BLaER1 treated with 17β-estradiol and CSF1 and Interleukin-3, amounts not matched to agents 10 nM and 100 nM (cell line): ENCODE measurements around the gene EYA2.
"Not testable (repeated sequence)": the region's sequence is repeated elsewhere in the genome, so short reads cannot be mapped to it uniquely, and the experiment has no call there.

Source experiments
- H3K27ac ChIP-seq, 11 experiments: shearing (Covaris generic); formaldehyde crosslinking; 2 replicates each; pipeline ENCODE4 v1.8.1; 2022
- H3K27me3 ChIP-seq, 11 experiments: shearing (Covaris generic); formaldehyde crosslinking; 2 replicates each; pipeline ENCODE4 v1.8.1; 2022
- H3K36me3 ChIP-seq, 11 experiments: shearing (Covaris generic); formaldehyde crosslinking; 2 replicates each; pipeline ENCODE4 v1.8.1; 2022
- H3K4me1 ChIP-seq, 10 experiments: shearing (Covaris generic); formaldehyde crosslinking; 2 replicates each; pipeline ENCODE4 v1.8.1; 2022
- H3K4me2 ChIP-seq, 11 experiments: shearing (Covaris generic); formaldehyde crosslinking; 2 replicates each; pipeline ENCODE4 v1.8.1; 2022
- H3K4me3 ChIP-seq, 10 experiments: shearing (Covaris generic); formaldehyde crosslinking; 2 replicates each; pipeline ENCODE4 v1.8.1; 2022
- H3K9ac ChIP-seq, 11 experiments: shearing (Covaris generic); formaldehyde crosslinking; 2 replicates each; pipeline ENCODE4 v1.8.1; 2022
- H3K9me3 ChIP-seq, 11 experiments: shearing (Covaris generic); formaldehyde crosslinking; replicated peaks in 1 of 11; 2 replicates each; pipeline ENCODE4 v1.8.1; 2022
- H4K20me1 ChIP-seq, 11 experiments: shearing (Covaris generic); formaldehyde crosslinking; 2 replicates each; pipeline ENCODE4 v1.8.1; 2022
- Cebpa-rat ChIP-seq, 11 experiments: shearing (Covaris generic); IDR thresholded peaks; 2 replicates each; pipeline ENCODE4 v1.8.1; 2022

EYA2 gene

DNA sequence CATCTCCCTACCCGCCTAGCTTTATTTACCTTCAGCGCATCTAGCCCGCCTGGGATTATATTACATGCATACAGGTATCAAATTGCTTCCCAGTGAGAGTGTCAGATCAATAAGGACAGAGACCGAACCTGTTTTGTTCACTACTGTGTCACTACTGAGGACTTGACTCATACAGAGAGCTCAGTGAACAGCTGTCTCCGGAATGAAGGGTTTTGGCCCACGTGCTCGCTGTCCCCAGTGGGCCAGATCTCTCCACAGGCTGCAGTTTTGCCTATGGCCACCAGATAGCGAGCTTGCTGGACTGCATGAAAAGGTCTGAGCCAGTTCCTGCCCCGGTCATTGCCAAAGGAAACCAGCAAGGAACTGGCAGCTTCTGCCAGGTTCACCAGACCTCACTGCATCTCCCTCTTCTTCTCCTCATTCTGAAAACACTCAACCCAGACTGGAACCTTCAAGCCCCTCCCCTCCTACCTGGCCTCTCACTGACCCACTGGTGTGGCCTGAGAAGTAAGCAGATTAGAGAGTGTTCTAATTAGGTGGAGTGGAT is 311.0 kb downstream of the EYA2 start:
- H4K20me1 ChIP-seq: peaks cover 0 to 49% (median 5%) of the 10 kb centered on the region in 11 experiments; a peak in 9 of 22 replicates
- no peaks in the 10 kb centered on the region for H3K27me3 ChIP-seq
- H3K9ac ChIP-seq: peak overlapping the region in 8 of 11 experiments; percentile 59 to 78 (median 69); a peak in 12 of 22 replicates
- peaks cover 0 to 26% (median 9%) of the 10 kb centered on the region in 11 experiments; a peak in 10 of 22 replicates for H3K9me3 ChIP-seq
- peaks cover 27 to 31% (median 30%) of the 10 kb centered on the region in 11 experiments for H3K36me3 ChIP-seq
- no peak for TF ChIP-seq Cebpa-rat (IDR thresholded peaks at IDR 0.05)
- H3K4me2 ChIP-seq: peak overlapping the region in 9 of 11 experiments; percentile 41 to 88 (median 80); a peak in 18 of 22 replicates
- no peak overlapping the region for H3K4me3 ChIP-seq
- H3K4me1 ChIP-seq: peaks cover 21 to 82% (median 76%) of the 10 kb centered on the region in 10 experiments
- peak overlapping the region in 9 of 11 experiments; percentile 28 to 88 (median 84); a peak in 17 of 22 replicates for H3K27ac ChIP-seq

DNA sequence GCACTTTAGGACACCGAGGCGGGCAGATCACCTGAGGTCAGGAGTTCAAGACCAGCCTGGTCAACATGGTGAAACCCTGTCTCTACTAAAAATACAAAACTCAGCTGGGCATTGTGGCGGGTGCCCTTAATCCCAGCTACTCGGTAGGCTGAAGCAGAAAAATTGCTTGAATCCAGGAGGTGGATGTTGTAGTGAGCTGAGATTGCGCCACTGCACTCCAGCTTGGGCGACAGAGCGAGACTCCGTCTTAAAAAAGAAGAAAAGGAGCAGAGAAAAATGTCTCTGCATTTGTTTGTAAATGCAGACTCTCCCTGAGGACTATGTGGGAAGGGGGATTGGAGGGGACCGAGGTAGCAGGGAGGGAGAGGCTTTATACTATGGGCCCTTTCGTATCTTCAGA is 311.9 kb downstream of the EYA2 start:
- peak in 8 of 11 experiments; percentile 61 to 95 (median 87); a peak in 16 of 22 replicates for TF ChIP-seq Cebpa-rat (IDR thresholded peaks at IDR 0.05)
- H3K27ac ChIP-seq: peak overlapping the region in 10 of 11 experiments; percentile 4 to 88 (median 83); a peak in 19 of 22 replicates
- H3K4me1 ChIP-seq: peaks cover 21 to 74% (median 68%) of the 10 kb centered on the region in 10 experiments
- H4K20me1 ChIP-seq: peaks cover 0 to 57% (median 8%) of the 10 kb centered on the region in 11 experiments; a peak in 11 of 22 replicates
- peak overlapping the region in 9 of 11 experiments; percentile 18 to 78 (median 68); a peak in 17 of 22 replicates for H3K9ac ChIP-seq
- H3K36me3 ChIP-seq: peaks cover 36 to 40% (median 39%) of the 10 kb centered on the region in 11 experiments
- peak overlapping the region; percentile 3 to 88 (median 70); a peak in 19 of 22 replicates for H3K4me2 ChIP-seq
- peaks cover 0 to 26% (median 9%) of the 10 kb centered on the region in 11 experiments; a peak in 10 of 22 replicates for H3K9me3 ChIP-seq
- not testable (repeated sequence) for H3K27me3 ChIP-seq
- H3K4me3 ChIP-seq: peak overlapping the region in 3 of 10 experiments; percentile 24 to 35 (median 28); a peak in 4 of 20 replicates

DNA sequence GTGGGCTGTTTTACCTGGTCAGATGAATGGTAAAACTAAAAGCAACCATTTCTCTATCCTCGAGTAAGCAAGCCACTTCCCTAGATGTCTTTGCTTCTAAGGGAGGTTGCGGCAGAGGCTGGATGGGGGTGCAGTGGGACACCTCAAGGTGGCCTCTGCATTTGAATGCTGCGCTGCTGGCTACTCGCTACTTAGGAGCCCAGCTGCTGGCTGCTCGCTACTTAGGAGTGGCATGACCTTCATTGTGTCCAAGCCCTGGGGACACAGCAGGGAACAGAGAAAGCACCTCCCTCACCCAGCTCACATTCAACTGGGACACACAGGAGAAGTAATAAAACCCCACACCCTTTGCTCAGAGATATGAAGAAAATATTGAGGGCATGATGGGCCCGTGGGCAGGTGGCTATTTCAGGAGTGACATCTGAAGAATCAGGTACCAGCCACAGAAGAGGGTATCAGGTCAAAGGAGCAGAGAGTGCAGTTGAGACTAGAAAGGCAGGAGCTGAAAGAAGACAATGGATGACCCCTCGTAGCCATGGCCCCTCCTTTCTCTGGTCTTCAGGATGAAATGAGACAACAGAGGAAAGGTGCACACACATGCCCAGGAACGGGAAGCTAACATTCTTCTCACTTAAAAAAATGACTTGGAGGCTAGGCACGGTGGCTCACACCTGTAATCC is 312.5 kb downstream of the EYA2 start:
- Histone ChIP-seq H3K9me3 (peaks cover 0 to 26% (median 9%) of the 10 kb centered on the region in 11 experiments; a peak in 10 of 22 replicates), H3K36me3 (peaks cover 42 to 46% (median 44%) of the 10 kb centered on the region in 11 experiments), H4K20me1 (peaks cover 0 to 62% (median 12%) of the 10 kb centered on the region in 11 experiments; a peak in 11 of 22 replicates), H3K4me2 (peak overlapping the region; percentile 3 to 88 (median 70); a peak in 19 of 22 replicates), H3K9ac (peak overlapping the region in 10 of 11 experiments; percentile 6 to 78 (median 68); a peak in 18 of 22 replicates), H3K27me3 (no peaks in the 10 kb centered on the region), H3K4me1 (peaks cover 21 to 69% (median 63%) of the 10 kb centered on the region in 10 experiments), H3K27ac (peak overlapping the region in 10 of 11 experiments; percentile 4 to 88 (median 83); a peak in 19 of 22 replicates), H3K4me3 (peak overlapping the region in 3 of 10 experiments; percentile 24 to 35 (median 28); a peak in 5 of 20 replicates)
- no peak for TF ChIP-seq Cebpa-rat (IDR thresholded peaks at IDR 0.05)

GRCh38 chr20:47208534-47209174 is 314.0 kb downstream of the EYA2 start:
- H3K36me3 ChIP-seq: peaks cover 57 to 61% (median 60%) of the 10 kb centered on the region in 11 experiments
- peak overlapping the region in 3 of 11 experiments; percentile 10 to 50 (median 30); a peak in 4 of 22 replicates for H3K9ac ChIP-seq
- peaks cover 21 to 54% (median 48%) of the 10 kb centered on the region in 10 experiments for H3K4me1 ChIP-seq
- peak in 1 of 11 experiments; percentile 4; a peak in 1 of 22 replicates for TF ChIP-seq Cebpa-rat (IDR thresholded peaks at IDR 0.05)
- H3K4me2 ChIP-seq: peak overlapping the region in 6 of 11 experiments; percentile 14 to 88 (median 62); a peak in 8 of 22 replicates
- peaks cover 0 to 13% (median 4%) of the 10 kb centered on the region in 11 experiments; a peak in 7 of 22 replicates for H3K9me3 ChIP-seq
- peak overlapping the region in 8 of 11 experiments; percentile 19 to 88 (median 85); a peak in 14 of 22 replicates for H3K27ac ChIP-seq
- H4K20me1 ChIP-seq: peaks cover 0 to 77% (median 17%) of the 10 kb centered on the region in 11 experiments; a peak in 15 of 22 replicates
- no peak overlapping the region for H3K4me3 ChIP-seq
- H3K27me3 ChIP-seq: no peaks in the 10 kb centered on the region

- H3K4me2 ChIP-seq: no peak overlapping the region
- H3K36me3 ChIP-seq: peaks cover 70 to 75% (median 73%) of the 10 kb centered on the region in 11 experiments
- H3K27me3 ChIP-seq: no peaks in the 10 kb centered on the region
- H3K4me1 ChIP-seq: peaks cover 21 to 41% (median 40%) of the 10 kb centered on the region in 10 experiments
- no peaks in the 10 kb centered on the region; a peak in 1 of 22 replicates for H3K9me3 ChIP-seq
- H4K20me1 ChIP-seq: peaks cover 0 to 90% (median 23%) of the 10 kb centered on the region in 11 experiments; a peak in 15 of 22 replicates
- no peak overlapping the region for H3K9ac ChIP-seq
- H3K27ac ChIP-seq: peak overlapping the region in 3 of 11 experiments; percentile 13 to 88 (median 46); a peak in 3 of 22 replicates
- TF ChIP-seq Cebpa-rat (IDR thresholded peaks at IDR 0.05): no peak
- H3K4me3 ChIP-seq: no peak overlapping the region
These were observed 315.3 kb downstream of the EYA2 start for GRCh38 chr20:47209982-47210381.

GRCh38 chr20:47210470-47210869 is 315.8 kb downstream of the EYA2 start:
- Histone ChIP-seq H3K4me1 (peaks cover 19 to 36% (median 36%) of the 10 kb centered on the region in 10 experiments), H3K4me3 (no peak overlapping the region), H3K9ac (no peak overlapping the region), H3K4me2 (no peak overlapping the region), H3K27me3 (no peaks in the 10 kb centered on the region), H4K20me1 (peaks cover 0 to 94% (median 23%) of the 10 kb centered on the region in 11 experiments; a peak in 15 of 22 replicates), H3K27ac (peak overlapping the region in 2 of 11 experiments; percentile 36 to 46; a peak in 4 of 22 replicates), H3K36me3 (peaks cover 75 to 80% (median 78%) of the 10 kb centered on the region in 11 experiments), H3K9me3 (no peaks in the 10 kb centered on the region)
- TF ChIP-seq Cebpa-rat (IDR thresholded peaks at IDR 0.05): no peak

DNA sequence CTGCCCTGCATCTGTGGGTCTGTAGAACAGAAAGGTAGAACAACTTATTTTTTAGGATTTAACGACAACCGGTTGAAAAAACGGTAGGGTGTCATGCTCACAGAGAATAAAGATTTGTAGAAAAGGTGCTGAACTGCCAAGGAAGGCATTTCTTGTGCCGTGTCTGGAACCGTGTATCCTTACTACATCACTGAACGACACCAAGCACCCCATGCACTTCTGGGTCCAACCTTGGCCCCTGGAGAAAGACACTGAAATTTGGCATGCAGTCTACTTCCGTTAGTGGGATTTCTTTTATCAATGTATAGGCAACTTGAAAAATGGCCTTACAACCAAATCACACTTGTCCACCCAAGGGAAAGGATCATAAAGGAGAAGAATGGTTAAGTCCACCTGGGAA is 316.4 kb downstream of the EYA2 start:
- H3K9ac ChIP-seq: no peak overlapping the region
- H4K20me1 ChIP-seq: peaks cover 0 to 94% (median 26%) of the 10 kb centered on the region in 11 experiments; a peak in 15 of 22 replicates
- peaks cover 81 to 85% (median 83%) of the 10 kb centered on the region in 11 experiments for H3K36me3 ChIP-seq
- peaks cover 13 to 36% (median 30%) of the 10 kb centered on the region in 10 experiments for H3K4me1 ChIP-seq
- H3K4me3 ChIP-seq: no peak overlapping the region
- H3K9me3 ChIP-seq: no peaks in the 10 kb centered on the region
- H3K27me3 ChIP-seq: no peaks in the 10 kb centered on the region
- no peak overlapping the region for H3K4me2 ChIP-seq
- peak overlapping the region in 2 of 11 experiments; percentile 36 to 46; a peak in 3 of 22 replicates for H3K27ac ChIP-seq
- no peak for TF ChIP-seq Cebpa-rat (IDR thresholded peaks at IDR 0.05)
